NT2/D1 (cell line): Measurements from ENCODE around the gene FAM120A.

Source experiments
- DNase-seq: peaks from one replicate; pipeline ENCODE4 v3.0.0-alpha.2; 2011; ENCODE audit warnings: low read depth, low spot score
- H3K27me3 ChIP-seq: 2 replicates; pipeline ENCODE4 v1.6.0; 2011; ENCODE audit warnings: mild to moderate bottlenecking; ENCODE audit not compliant: insufficient read length, insufficient read depth
- H3K36me3 ChIP-seq: 2 replicates; pipeline ENCODE4 v1.6.1; 2011; ENCODE audit warnings: mild to moderate bottlenecking, low read length, mixed read lengths; ENCODE audit not compliant: insufficient read depth, insufficient read length
- H3K4me1 ChIP-seq: 2 replicates; pipeline ENCODE4 v1.5.1; 2011; ENCODE audit not compliant: insufficient read depth, insufficient read length
- H3K4me3 ChIP-seq: 2 replicates; pipeline ENCODE4 v1.5.1; 2011; ENCODE audit warnings: low read depth; ENCODE audit not compliant: insufficient read length
- H3K9ac ChIP-seq: 2 replicates; pipeline ENCODE4 v1.6.0; 2011; ENCODE audit warnings: low read depth; ENCODE audit not compliant: insufficient read length
- H3K9me3 ChIP-seq: 2 replicates; pipeline ENCODE4 v1.5.1; 2011; ENCODE audit warnings: mild to moderate bottlenecking, low read length; ENCODE audit not compliant: insufficient read depth
- SUZ12 ChIP-seq: IDR thresholded peaks from 2 replicates; pipeline ENCODE4 v1.6.1; 2011; ENCODE audit not compliant: insufficient read length, insufficient read depth; ENCODE audit errors: extremely low read depth
- YY1 ChIP-seq: IDR thresholded peaks from 2 replicates; pipeline ENCODE4 v1.6.1; 2011; ENCODE audit not compliant: insufficient read length, insufficient read depth
- ZNF274 ChIP-seq: IDR thresholded peaks from 2 replicates; pipeline ENCODE4 v1.6.1; 2011; ENCODE audit warnings: mild to moderate bottlenecking, low read depth, low read length

Gene FAM120A

GRCh38 chr9:93486268-93486667 lies 34.8 kb downstream of the FAM120A start:
- no peak overlapping the region for H3K4me3 ChIP-seq
- TF ChIP-seq SUZ12 (no peak), YY1 (no peak), ZNF274 (no peak)
- no peaks in the 10 kb centered on the region for H3K4me1 ChIP-seq
- no peaks in the 10 kb centered on the region for H3K27me3 ChIP-seq
- H3K9me3 ChIP-seq = no peaks in the 10 kb centered on the region
- H3K9ac ChIP-seq = no peak overlapping the region
- no peak for DNase-seq
- H3K36me3 ChIP-seq = peaks cover 44% of the 10 kb centered on the region

- Histone ChIP-seq H3K27me3 (no peaks in the 10 kb centered on the region), H3K9me3 (no peaks in the 10 kb centered on the region), H3K36me3 (peaks cover 40% of the 10 kb centered on the region), H3K9ac (no peak overlapping the region), H3K4me1 (no peaks in the 10 kb centered on the region), H3K4me3 (no peak overlapping the region)
- no peak for DNase-seq
- TF ChIP-seq ZNF274 = no peak
- TF ChIP-seq SUZ12 = no peak
- no peak for TF ChIP-seq YY1
Observed at GRCh38 chr9:93488244-93488643, 36.8 kb downstream of the FAM120A start.

DNA sequence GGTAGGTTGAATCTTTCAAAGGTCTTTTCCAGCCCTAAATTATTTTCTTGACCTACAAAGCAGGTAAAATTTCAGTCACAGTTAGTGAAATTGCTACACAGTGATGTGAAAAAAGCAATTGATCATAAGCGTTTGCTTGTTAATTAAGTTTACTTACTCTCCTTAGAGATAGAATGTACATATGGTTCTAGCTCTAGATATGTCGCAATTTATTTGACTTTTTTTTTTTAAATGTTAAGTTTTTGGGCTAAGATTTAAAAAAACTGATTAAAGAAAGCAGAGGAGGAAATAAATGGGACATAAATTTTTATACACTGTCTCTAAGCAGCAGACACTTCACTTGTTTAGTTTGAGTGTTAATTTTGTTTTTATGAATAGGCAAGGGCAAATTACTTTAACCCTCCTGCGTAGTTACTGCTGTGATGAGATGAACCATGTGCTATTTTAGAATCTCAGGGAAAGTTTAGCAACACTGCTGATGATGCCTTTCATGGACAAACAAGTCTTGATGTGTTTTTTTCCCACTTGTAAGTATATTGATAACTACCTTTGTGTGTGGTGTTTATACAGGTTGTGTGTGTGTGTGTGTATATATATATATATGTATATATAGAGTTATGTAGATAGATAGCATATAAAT lies 40.2 kb downstream of the FAM120A start:
- no peak for TF ChIP-seq YY1
- no peak for TF ChIP-seq ZNF274
- no peak for TF ChIP-seq SUZ12
- Histone ChIP-seq H3K4me3 (no peak overlapping the region), H3K9me3 (no peaks in the 10 kb centered on the region), H3K9ac (no peak overlapping the region), H3K36me3 (peaks cover 59% of the 10 kb centered on the region), H3K27me3 (no peaks in the 10 kb centered on the region), H3K4me1 (no peaks in the 10 kb centered on the region)
- no peak for DNase-seq

GRCh38 chr9:93492327-93492726 lies 40.8 kb downstream of the FAM120A start:
- Histone ChIP-seq H3K4me3 (no peak overlapping the region), H3K4me1 (no peaks in the 10 kb centered on the region), H3K9ac (no peak overlapping the region), H3K9me3 (no peaks in the 10 kb centered on the region), H3K27me3 (no peaks in the 10 kb centered on the region), H3K36me3 (peaks cover 65% of the 10 kb centered on the region)
- TF ChIP-seq SUZ12 (no peak), YY1 (no peak), ZNF274 (no peak)
- no peak for DNase-seq

GRCh38 chr9:93493949-93494348 lies 42.5 kb downstream of the FAM120A start:
- Histone ChIP-seq H3K9me3 (no peaks in the 10 kb centered on the region), H3K4me1 (no peaks in the 10 kb centered on the region), H3K9ac (no peak overlapping the region), H3K4me3 (no peak overlapping the region), H3K27me3 (no peaks in the 10 kb centered on the region), H3K36me3 (peaks cover 80% of the 10 kb centered on the region)
- DNase-seq = no peak
- no peak for TF ChIP-seq ZNF274
- no peak for TF ChIP-seq SUZ12
- no peak for TF ChIP-seq YY1

DNA sequence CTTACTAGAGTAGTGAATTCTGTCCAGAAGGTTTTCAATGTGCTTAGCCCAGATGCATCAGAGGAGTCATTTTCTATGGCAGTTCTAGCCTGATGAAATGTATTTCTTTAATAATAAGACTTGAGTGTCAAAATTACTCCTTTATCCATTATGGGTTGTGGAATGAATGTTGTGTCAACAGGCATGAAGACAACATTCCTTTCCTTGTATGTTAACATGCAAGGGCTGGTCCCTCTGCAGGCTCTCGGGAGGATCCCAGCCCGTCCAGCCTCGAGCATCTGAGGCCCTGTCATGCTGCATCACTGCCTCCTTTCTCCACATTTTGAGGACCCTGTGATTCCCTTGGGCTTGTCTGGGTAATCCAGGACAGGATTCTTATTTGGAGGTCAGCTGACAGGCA lies 44.8 kb downstream of the FAM120A start:
- no peaks in the 10 kb centered on the region for H3K27me3 ChIP-seq
- TF ChIP-seq SUZ12 = no peak
- TF ChIP-seq ZNF274 = no peak
- TF ChIP-seq YY1 = no peak
- no peak overlapping the region for H3K4me3 ChIP-seq
- no peak for DNase-seq
- no peaks in the 10 kb centered on the region for H3K9me3 ChIP-seq
- peaks cover 84% of the 10 kb centered on the region for H3K36me3 ChIP-seq
- H3K4me1 ChIP-seq = no peaks in the 10 kb centered on the region
- no peak overlapping the region for H3K9ac ChIP-seq

GRCh38 chr9:93500571-93501298 lies 49.2 kb downstream of the FAM120A start:
- Histone ChIP-seq H3K36me3 (peaks cover 82% of the 10 kb centered on the region), H3K4me1 (no peaks in the 10 kb centered on the region), H3K27me3 (no peaks in the 10 kb centered on the region), H3K9ac (no peak overlapping the region), H3K9me3 (no peaks in the 10 kb centered on the region), H3K4me3 (no peak overlapping the region)
- TF ChIP-seq SUZ12 (no peak), YY1 (no peak), ZNF274 (no peak)
- DNase-seq = no peak
